HepG2 (cell line): ENCODE measurements around the gene DTYMK. TPM values are rescaled to one million over a fixed set of nuclear protein-coding genes. Genes with fewer than 3 reads are reported as not detected.

Experiments used
- ADNP ChIP-seq: sonication (generic); formaldehyde crosslinking; IDR thresholded peaks from 2 replicates; pipeline ENCODE4 v1.4.0; 2020; ENCODE audit warnings: missing genetic modification reagents
- ESRRA ChIP-seq: sonication (generic); formaldehyde crosslinking; IDR thresholded peaks from 2 replicates; pipeline ENCODE4 v1.5.1; 2020; ENCODE audit warnings: mild to moderate bottlenecking, low read depth, missing genetic modification reagents
- GTF3A ChIP-seq: sonication (generic); formaldehyde crosslinking; conservative IDR thresholded peaks from 2 replicates; pipeline ENCODE4 v1.4.0; 2020; ENCODE audit warnings: mild to moderate bottlenecking, missing genetic modification reagents
- GZF1 ChIP-seq: sonication (generic); formaldehyde crosslinking; IDR thresholded peaks from 2 replicates; pipeline ENCODE4 v1.5.1; 2020; ENCODE audit warnings: mild to moderate bottlenecking, missing genetic modification reagents
- HES4 ChIP-seq: sonication (generic); formaldehyde crosslinking; IDR thresholded peaks from 2 replicates; pipeline ENCODE4 v1.9.0; 2021; ENCODE audit warnings: mild to moderate bottlenecking, missing genetic modification reagents, borderline replicate concordance
- HOXA7 ChIP-seq: sonication (generic); formaldehyde crosslinking; IDR thresholded peaks from 2 replicates; pipeline ENCODE4 v1.8.1; 2022; ENCODE audit warnings: mild to moderate bottlenecking, missing genetic modification reagents, moderate library complexity
- MED1 ChIP-seq: sonication (generic); formaldehyde crosslinking; IDR thresholded peaks from 2 replicates; pipeline ENCODE4 v1.4.0; 2020; ENCODE audit warnings: missing genetic modification reagents
- NCOA1 ChIP-seq: sonication (generic); formaldehyde crosslinking; IDR thresholded peaks from 2 replicates; pipeline ENCODE4 v1.9.0; 2021; ENCODE audit warnings: missing genetic modification reagents
- POLR2G ChIP-seq: fragments of 200-400 bp; formaldehyde crosslinking; IDR thresholded peaks from 2 replicates; pipeline ENCODE4 v1.6.1; 2018; ENCODE audit warnings: mild to moderate bottlenecking, low read depth, low read length, moderate library complexity
- RAD51 ChIP-seq: fragments of 450-650 bp; IDR thresholded peaks from 2 replicates; pipeline ENCODE4 v1.6.1; 2016; ENCODE audit warnings: borderline replicate concordance
- SATB2 ChIP-seq: sonication (generic); formaldehyde crosslinking; IDR thresholded peaks from 2 replicates; pipeline ENCODE4 v1.5.0; 2020; ENCODE audit warnings: missing genetic modification reagents
- SSRP1 ChIP-seq: IDR thresholded peaks from 2 replicates; pipeline ENCODE4 v1.6.1; 2016; ENCODE audit warnings: control low read depth
- TBX2 ChIP-seq: sonication (generic); formaldehyde crosslinking; IDR thresholded peaks from 2 replicates; pipeline ENCODE4 v1.5.0; 2020; ENCODE audit warnings: missing genetic modification reagents, mild to moderate bottlenecking, borderline replicate concordance
- ZFP36L2 ChIP-seq: sonication (generic); formaldehyde crosslinking; IDR thresholded peaks from 2 replicates; pipeline ENCODE4 v1.4.0; 2020; ENCODE audit warnings: missing genetic modification reagents
- ZNF180 ChIP-seq: sonication (generic); formaldehyde crosslinking; IDR thresholded peaks from 2 replicates; pipeline ENCODE4 v1.4.0; 2020; ENCODE audit warnings: low read depth, missing genetic modification reagents, borderline replicate concordance
- ZNF232 ChIP-seq: sonication (generic); formaldehyde crosslinking; IDR thresholded peaks from 2 replicates; pipeline ENCODE4 v1.4.0; 2020; ENCODE audit warnings: missing genetic modification reagents, borderline replicate concordance
- ZNF234 ChIP-seq: sonication (generic); formaldehyde crosslinking; conservative IDR thresholded peaks from 2 replicates; pipeline ENCODE4 v1.5.1; 2020; ENCODE audit warnings: mild to moderate bottlenecking, missing genetic modification reagents
- ZNF274 ChIP-seq: sonication (generic); formaldehyde crosslinking; IDR thresholded peaks from 2 replicates; pipeline ENCODE4 v1.5.1; 2020; ENCODE audit warnings: mild to moderate bottlenecking, missing genetic modification reagents
- ZNF431 ChIP-seq: sonication (generic); formaldehyde crosslinking; IDR thresholded peaks from 2 replicates; pipeline ENCODE4 v1.9.0; 2022; ENCODE audit warnings: missing genetic modification reagents, low read depth, mild to moderate bottlenecking, borderline replicate concordance
- ZNF543 ChIP-seq: sonication (generic); formaldehyde crosslinking; IDR thresholded peaks from 2 replicates; pipeline ENCODE4 v1.4.0; 2020; ENCODE audit warnings: mild to moderate bottlenecking, missing genetic modification reagents
- ZNF713 ChIP-seq: sonication (generic); formaldehyde crosslinking; IDR thresholded peaks from 2 replicates; pipeline ENCODE4 v1.4.0; 2020; ENCODE audit warnings: mild to moderate bottlenecking, missing genetic modification reagents
- ZNF724P ChIP-seq: sonication (generic); formaldehyde crosslinking; IDR thresholded peaks from 2 replicates; pipeline ENCODE4 v1.8.0; 2022; ENCODE audit warnings: missing genetic modification reagents, borderline replicate concordance
- ZSCAN12 ChIP-seq: sonication (generic); formaldehyde crosslinking; IDR thresholded peaks from 2 replicates; pipeline ENCODE4 v1.9.0; 2021; ENCODE audit warnings: mild to moderate bottlenecking, missing genetic modification reagents
- polyA plus RNA-seq, 8 experiments: library from polyadenylated mRNA; depleted of rRNA in 3 of 8; stranded (reverse) in 7 of 8; unstranded in 1 of 8; fragments of >200 nt; fragmentation: Illumina TruSeq in 4 of 8; extraction: Trizol in 4 of 8; gene quantifications; 2 replicates each; pipeline versions ENCODE4 v1.2.1 to v1.2.3, GENCODE V29; 2011 to 2016; ENCODE audit warnings: low read depth in 4 of 8, missing spikeins in 1 of 8, mixed read lengths in 1 of 8; ENCODE audit not compliant: insufficient read depth in 1 of 8
- total RNA-seq, 5 experiments: library from RNA; depleted of rRNA; stranded (reverse); fragments of >200 nt; fragmentation: Illumina TruSeq; extraction: Trizol; gene quantifications; 2 replicates each; pipeline ENCODE4 v1.2.3, GENCODE V29; 2016; ENCODE audit warnings: low read depth in 1 of 5
- TF ChIP-seq, protein P1 (sequence below): sonication (generic); formaldehyde crosslinking; IDR thresholded peaks from 2 replicates; pipeline ENCODE4 v1.5.1; 2020; ENCODE audit warnings: missing genetic modification reagents, mild to moderate bottlenecking, borderline replicate concordance
- TF ChIP-seq, protein P2 (sequence below): sonication (generic); formaldehyde crosslinking; IDR thresholded peaks from 2 replicates; pipeline ENCODE4 v1.5.0; 2020; ENCODE audit warnings: missing genetic modification reagents
- TF ChIP-seq, protein P3 (sequence below): sonication (generic); formaldehyde crosslinking; IDR thresholded peaks from 2 replicates; pipeline ENCODE4 v1.8.0; 2022; ENCODE audit warnings: missing genetic modification reagents, low read depth, mild to moderate bottlenecking, borderline replicate concordance
- TF ChIP-seq, protein P4 (sequence below): sonication (generic); formaldehyde crosslinking; IDR thresholded peaks from 2 replicates; pipeline ENCODE4 v1.5.1; 2020; ENCODE audit warnings: missing genetic modification reagents, mild to moderate bottlenecking, borderline replicate concordance

Gene DTYMK
- total and polyA plus RNA-seq, 2 of the 13 experiments (the other 11 are each of a cell fraction or from before 2014, with no cell fraction given) = 57.5 to 134 TPM

DNA sequence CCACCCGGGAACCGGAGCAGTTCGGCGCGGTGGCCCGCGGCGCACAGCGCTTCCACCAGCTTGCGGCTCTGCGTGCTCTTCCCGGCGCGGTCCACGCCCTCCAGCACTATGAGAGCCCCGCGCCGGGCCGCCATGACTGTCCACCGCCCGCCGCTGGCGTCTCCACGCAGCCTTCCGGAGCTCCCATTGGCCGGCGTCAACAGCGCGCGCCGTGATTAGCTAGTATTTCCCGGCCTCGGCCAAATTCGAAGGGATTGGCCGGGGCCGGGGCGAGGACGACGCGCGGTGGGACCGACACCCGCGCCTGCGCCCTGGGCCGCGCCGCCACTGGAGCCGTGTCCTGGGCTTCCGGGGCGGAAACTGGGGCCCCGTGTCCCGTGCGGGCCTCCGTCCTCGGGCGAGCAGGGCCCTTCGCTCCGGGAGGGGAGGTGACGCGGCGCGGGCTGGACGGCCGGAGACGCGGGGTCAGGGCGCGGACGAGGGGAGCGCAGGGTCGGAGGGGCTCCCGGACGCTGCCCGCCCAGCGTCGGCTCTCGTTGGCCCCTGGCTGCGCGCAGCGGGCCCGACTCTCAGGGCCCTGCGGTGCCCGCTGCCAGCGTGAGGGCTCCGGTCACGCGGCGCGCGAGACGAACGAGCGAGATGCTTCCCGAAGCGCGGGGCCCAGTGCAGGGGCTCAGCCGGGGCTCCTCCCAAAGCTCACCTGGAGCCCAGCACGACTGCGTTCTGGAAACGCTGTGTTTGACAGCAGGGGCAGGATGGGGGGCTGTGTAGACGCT, at the start of gene DTYMK (continued):
- TF ChIP-seq ZNF543 (CRISPR knock-in tag) (peak; percentile 94), ADNP (CRISPR knock-in tag) (no peak), ZNF234 (CRISPR knock-in tag) (0 out of 2 replicates have a peak, but pooled peaks have one; percentile 59), RAD51 (no peak), ZNF724P (CRISPR knock-in tag) (peak; percentile 61; the same call in 1 of the 2 replicates), ZNF232 (peak; percentile 7; the same call in 1 of the 2 replicates), TBX2 (peak; percentile 62), ZFP36L2 (no peak), MED1 (CRISPR knock-in tag) (peak; percentile 90), ZNF180 (CRISPR knock-in tag) (0 out of 2 replicates have a peak, but pooled peaks have one; percentile 54), ZNF431 (CRISPR knock-in tag) (peak; percentile 88; the same call in 1 of the 2 replicates), GZF1 (no peak), ESRRA (CRISPR knock-in tag) (peak; percentile 75), ZSCAN12 (CRISPR knock-in tag) (peak; percentile 45; the same call in 1 of the 2 replicates), SATB2 (CRISPR knock-in tag) (peak; percentile 71; the same call in 1 of the 2 replicates), ZNF713 (CRISPR knock-in tag) (peak; percentile 25; the same call in 1 of the 2 replicates), GTF3A (0 out of 2 replicates have a peak, but pooled peaks have one; percentile 30), ZNF274 (CRISPR knock-in tag) (peak; percentile 78; the same call in 1 of the 2 replicates), NCOA1 (peak; percentile 87), SSRP1 (CRISPR knock-in tag) (no peak), HES4 (CRISPR knock-in tag) (peak; percentile 82), POLR2G (peak; percentile 95), HOXA7 (no peak; the same call in 1 of the 2 replicates)
- TF ChIP-seq, protein P1, sequence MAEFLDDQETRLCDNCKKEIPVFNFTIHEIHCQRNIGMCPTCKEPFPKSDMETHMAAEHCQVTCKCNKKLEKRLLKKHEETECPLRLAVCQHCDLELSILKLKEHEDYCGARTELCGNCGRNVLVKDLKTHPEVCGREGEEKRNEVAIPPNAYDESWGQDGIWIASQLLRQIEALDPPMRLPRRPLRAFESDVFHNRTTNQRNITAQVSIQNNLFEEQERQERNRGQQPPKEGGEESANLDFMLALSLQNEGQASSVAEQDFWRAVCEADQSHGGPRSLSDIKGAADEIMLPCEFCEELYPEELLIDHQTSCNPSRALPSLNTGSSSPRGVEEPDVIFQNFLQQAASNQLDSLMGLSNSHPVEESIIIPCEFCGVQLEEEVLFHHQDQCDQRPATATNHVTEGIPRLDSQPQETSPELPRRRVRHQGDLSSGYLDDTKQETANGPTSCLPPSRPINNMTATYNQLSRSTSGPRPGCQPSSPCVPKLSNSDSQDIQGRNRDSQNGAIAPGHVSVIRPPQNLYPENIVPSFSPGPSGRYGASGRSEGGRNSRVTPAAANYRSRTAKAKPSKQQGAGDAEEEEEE (CRISPR knock-in tag) = no peak
- TF ChIP-seq, protein P2, sequence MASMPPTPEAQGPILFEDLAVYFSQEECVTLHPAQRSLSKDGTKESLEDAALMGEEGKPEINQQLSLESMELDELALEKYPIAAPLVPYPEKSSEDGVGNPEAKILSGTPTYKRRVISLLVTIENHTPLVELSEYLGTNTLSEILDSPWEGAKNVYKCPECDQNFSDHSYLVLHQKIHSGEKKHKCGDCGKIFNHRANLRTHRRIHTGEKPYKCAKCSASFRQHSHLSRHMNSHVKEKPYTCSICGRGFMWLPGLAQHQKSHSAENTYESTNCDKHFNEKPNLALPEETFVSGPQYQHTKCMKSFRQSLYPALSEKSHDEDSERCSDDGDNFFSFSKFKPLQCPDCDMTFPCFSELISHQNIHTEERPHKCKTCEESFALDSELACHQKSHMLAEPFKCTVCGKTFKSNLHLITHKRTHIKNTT (CRISPR knock-in tag) = no peak
- TF ChIP-seq, protein P3, sequence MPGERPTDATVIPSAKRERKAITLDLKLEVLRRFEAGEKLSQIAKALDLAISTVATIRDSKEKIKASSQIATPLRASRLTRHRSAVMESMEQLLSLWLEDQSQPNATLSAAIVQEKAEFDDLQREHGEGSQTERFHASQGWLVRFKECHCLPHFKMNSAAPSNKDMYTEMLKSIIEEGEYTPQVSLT (CRISPR knock-in tag) = no peak; the same call in 1 of the 2 replicates
- TF ChIP-seq, protein P4, sequence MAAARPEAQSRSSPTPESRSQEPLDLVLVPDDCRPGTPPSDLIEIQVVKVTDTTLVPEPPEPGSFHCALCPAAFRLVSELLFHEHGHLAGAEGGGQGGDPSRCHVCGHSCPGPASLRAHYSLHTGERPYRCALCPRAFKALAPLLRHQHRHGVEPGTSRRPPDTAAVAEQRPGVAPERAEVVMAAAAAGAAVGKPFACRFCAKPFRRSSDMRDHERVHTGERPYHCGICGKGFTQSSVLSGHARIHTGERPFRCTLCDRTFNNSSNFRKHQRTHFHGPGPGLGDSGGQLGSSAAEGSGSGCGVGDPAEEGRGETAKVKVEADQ (CRISPR knock-in tag) = peak; percentile 70; the same call in 1 of the 2 replicates
